DOHH2 (cell line): ENCODE results near the gene PTGES.
A peak's percentile ranks its signal among the peaks of the same experiment; 100 is the strongest.

Experiments used
- H3F3A ChIP-seq: fragments of 200-600 bp; sonication (generic), shearing (Covaris generic); 2 replicates; pipeline ENCODE4 v1.6.0; 2016; ENCODE audit warnings: antibody characterized with exemption, mild to moderate bottlenecking; ENCODE audit not compliant: control insufficient read depth, insufficient read depth
- H3K27ac ChIP-seq: fragments of 200-600 bp; sonication (generic); 2 replicates; pipeline ENCODE4 v1.5.1; 2014; ENCODE audit warnings: low read depth, mild to moderate bottlenecking, low read length, moderate library complexity
- H3K27me3 ChIP-seq: fragments of 200-600 bp; sonication (generic); 2 replicates; pipeline ENCODE4 v1.6.1; 2014; ENCODE audit warnings: mild to moderate bottlenecking, low read length, mixed read lengths; ENCODE audit not compliant: control insufficient read depth
- H3K36me3 ChIP-seq: fragments of 200-600 bp; sonication (generic); 2 replicates; pipeline ENCODE4 v1.6.1; 2014; ENCODE audit warnings: mild to moderate bottlenecking, low read length, moderate library complexity, mixed read lengths; ENCODE audit not compliant: control insufficient read depth
- H3K4me1 ChIP-seq: fragments of 200-600 bp; sonication (generic); 2 replicates; pipeline ENCODE4 v1.6.1; 2014; ENCODE audit warnings: mild to moderate bottlenecking, low read length, mixed read lengths; ENCODE audit not compliant: control insufficient read depth
- H3K4me2 ChIP-seq: fragments of 200-600 bp; sonication (generic); 2 replicates; pipeline ENCODE4 v1.6.0; 2014; ENCODE audit warnings: mild to moderate bottlenecking, low read length, moderate library complexity
- H3K4me3 ChIP-seq: fragments of 200-600 bp; sonication (generic); 2 replicates; pipeline ENCODE4 v1.5.1; 2014; ENCODE audit warnings: mild to moderate bottlenecking, low read length, mixed read lengths
- H3K79me2 ChIP-seq: fragments of 200-600 bp; sonication (generic); 2 replicates; pipeline ENCODE4 v1.6.1; 2014; ENCODE audit warnings: mild to moderate bottlenecking, low read length, mixed read lengths; ENCODE audit not compliant: control insufficient read depth
- H3K9me2 ChIP-seq: fragments of 200-600 bp; sonication (generic); replicated peaks from 2 replicates; pipeline ENCODE4 v1.6.1; 2014; ENCODE audit warnings: mild to moderate bottlenecking, low read length, mixed read lengths; ENCODE audit not compliant: control insufficient read depth
- H3K9me3 ChIP-seq: fragments of 200-600 bp; sonication (generic); 2 replicates; pipeline ENCODE4 v1.6.1; 2014; ENCODE audit warnings: antibody characterized with exemption, low read length, mixed read lengths; ENCODE audit not compliant: control insufficient read depth, insufficient read depth
- H4K20me1 ChIP-seq: fragments of 200-600 bp; sonication (generic); 2 replicates; pipeline ENCODE4 v1.6.0; 2014; ENCODE audit warnings: low read depth, mild to moderate bottlenecking, antibody characterized with exemption, low read length, moderate library complexity; ENCODE audit not compliant: control insufficient read depth, insufficient read depth
- CTCF ChIP-seq: fragments of 200-600 bp; sonication (generic); IDR thresholded peaks from one replicate; pipeline ENCODE4 v1.5.1; 2014; ENCODE audit warnings: antibody characterized with exemption, mild to moderate bottlenecking, low read depth, low read length; ENCODE audit not compliant: poor library complexity, severe bottlenecking
- EZH2phosphoT487 ChIP-seq: fragments of 200-600 bp; sonication (generic); IDR thresholded peaks from 2 replicates; pipeline ENCODE4 v1.6.1; 2017; ENCODE audit warnings: borderline replicate concordance, mild to moderate bottlenecking, antibody characterized with exemption, low read length, moderate library complexity, mixed read lengths

The PTGES gene

GRCh38 chr9:129783516-129784361 lies 30.9 kb upstream of the PTGES start:
- TF ChIP-seq EZH2phosphoT487 (no peak), CTCF (peak; percentile 76)
- Histone ChIP-seq H3K9me2 (no peaks in the 10 kb centered on the region), H3F3A (no peaks in the 10 kb centered on the region), H3K27ac (no peak overlapping the region), H3K4me1 (no peaks in the 10 kb centered on the region), H3K4me3 (no peak overlapping the region), H3K79me2 (no peaks in the 10 kb centered on the region), H4K20me1 (no peaks in the 10 kb centered on the region), H3K4me2 (no peak overlapping the region), H3K9me3 (no peaks in the 10 kb centered on the region), H3K36me3 (no peaks in the 10 kb centered on the region), H3K27me3 (peaks cover 7% of the 10 kb centered on the region; the same call in 1 of the 2 replicates)

GRCh38 chr9:129781981-129782380 lies 29.1 kb upstream of the PTGES start:
- Histone ChIP-seq H4K20me1 (no peaks in the 10 kb centered on the region), H3K27ac (no peak overlapping the region)

GRCh38 chr9:129781131-129781530 lies 28.3 kb upstream of the PTGES start:
- Histone ChIP-seq H3K27me3 (peaks cover 20% of the 10 kb centered on the region), H3K4me1 (no peaks in the 10 kb centered on the region), H3K79me2 (no peaks in the 10 kb centered on the region), H3K9me2 (no peaks in the 10 kb centered on the region), H3K4me3 (no peak overlapping the region), H3K4me2 (no peak overlapping the region), H3F3A (no peaks in the 10 kb centered on the region), H3K36me3 (no peaks in the 10 kb centered on the region), H4K20me1 (no peaks in the 10 kb centered on the region), H3K27ac (no peak overlapping the region), H3K9me3 (no peaks in the 10 kb centered on the region)
- TF ChIP-seq CTCF = no peak
- TF ChIP-seq EZH2phosphoT487 = no peak

More at GRCh38 chr9:129781981-129782380, 29.1 kb upstream of the PTGES start:
- Histone ChIP-seq H3K9me3 (no peaks in the 10 kb centered on the region), H3K79me2 (no peaks in the 10 kb centered on the region), H3K4me3 (no peak overlapping the region), H3K9me2 (no peaks in the 10 kb centered on the region), H3K27me3 (peaks cover 12% of the 10 kb centered on the region), H3K4me2 (no peak overlapping the region), H3K36me3 (no peaks in the 10 kb centered on the region), H3F3A (no peaks in the 10 kb centered on the region), H3K4me1 (no peaks in the 10 kb centered on the region)
- TF ChIP-seq CTCF (no peak), EZH2phosphoT487 (no peak)
